ENCODE measurements around the gene DGKB. TPM values are rescaled to one million over a fixed set of nuclear protein-coding genes. Genes with fewer than 3 reads are reported as not detected.

DGKB gene
- total RNA-seq, 1 experiment from 2014 or later = not detected

DNA sequence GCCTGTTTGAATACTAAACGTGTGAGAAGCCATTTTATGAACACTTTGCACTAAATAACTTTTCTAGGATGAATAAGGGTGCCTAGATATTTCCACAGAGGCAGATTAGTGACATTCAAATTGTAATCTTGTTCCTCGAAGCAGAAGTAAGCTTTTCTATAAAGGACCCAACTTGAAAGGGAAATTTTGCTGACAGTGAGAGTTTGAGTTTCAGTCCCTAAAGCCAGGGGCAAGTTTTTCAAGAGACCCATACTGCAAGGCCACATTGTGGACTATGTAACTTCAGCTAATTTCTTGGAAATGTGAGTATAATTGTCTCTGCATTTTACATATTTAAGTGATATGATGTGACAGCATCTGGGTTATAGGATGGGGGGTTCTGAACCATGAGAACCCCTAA lies 525.8 kb downstream of the DGKB start:
- Mint-ChIP-seq H3K9me3 (ENCODE audit: low read depth, unreplicated experiment) (no peaks in the 10 kb centered on the region), H3K4me1 (ENCODE audit: low read depth, unreplicated experiment) (peaks cover 6% of the 10 kb centered on the region), H3K27me3 (ENCODE audit: unreplicated experiment) (no peaks in the 10 kb centered on the region), H3K4me3 (ENCODE audit: low read depth, unreplicated experiment) (no peak overlapping the region), H3K27ac (ENCODE audit: unreplicated experiment) (no peak overlapping the region), H3K36me3 (ENCODE audit: insufficient read depth, unreplicated experiment) (no peaks in the 10 kb centered on the region)
- BruUV-seq (replicated peaks) = no TSS peak
- DNase-seq = no peak
- CTCF ChIA-PET = no interaction called here
- intact Hi-C loops (cut with micrococcal nuclease; ENCODE audit: unreplicated experiment) = no loop called here
- TF ChIP-seq, protein P1, sequence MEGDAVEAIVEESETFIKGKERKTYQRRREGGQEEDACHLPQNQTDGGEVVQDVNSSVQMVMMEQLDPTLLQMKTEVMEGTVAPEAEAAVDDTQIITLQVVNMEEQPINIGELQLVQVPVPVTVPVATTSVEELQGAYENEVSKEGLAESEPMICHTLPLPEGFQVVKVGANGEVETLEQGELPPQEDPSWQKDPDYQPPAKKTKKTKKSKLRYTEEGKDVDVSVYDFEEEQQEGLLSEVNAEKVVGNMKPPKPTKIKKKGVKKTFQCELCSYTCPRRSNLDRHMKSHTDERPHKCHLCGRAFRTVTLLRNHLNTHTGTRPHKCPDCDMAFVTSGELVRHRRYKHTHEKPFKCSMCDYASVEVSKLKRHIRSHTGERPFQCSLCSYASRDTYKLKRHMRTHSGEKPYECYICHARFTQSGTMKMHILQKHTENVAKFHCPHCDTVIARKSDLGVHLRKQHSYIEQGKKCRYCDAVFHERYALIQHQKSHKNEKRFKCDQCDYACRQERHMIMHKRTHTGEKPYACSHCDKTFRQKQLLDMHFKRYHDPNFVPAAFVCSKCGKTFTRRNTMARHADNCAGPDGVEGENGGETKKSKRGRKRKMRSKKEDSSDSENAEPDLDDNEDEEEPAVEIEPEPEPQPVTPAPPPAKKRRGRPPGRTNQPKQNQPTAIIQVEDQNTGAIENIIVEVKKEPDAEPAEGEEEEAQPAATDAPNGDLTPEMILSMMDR (IDR thresholded peaks at IDR 0.05; ENCODE audit: unreplicated experiment) = no peak

DNA sequence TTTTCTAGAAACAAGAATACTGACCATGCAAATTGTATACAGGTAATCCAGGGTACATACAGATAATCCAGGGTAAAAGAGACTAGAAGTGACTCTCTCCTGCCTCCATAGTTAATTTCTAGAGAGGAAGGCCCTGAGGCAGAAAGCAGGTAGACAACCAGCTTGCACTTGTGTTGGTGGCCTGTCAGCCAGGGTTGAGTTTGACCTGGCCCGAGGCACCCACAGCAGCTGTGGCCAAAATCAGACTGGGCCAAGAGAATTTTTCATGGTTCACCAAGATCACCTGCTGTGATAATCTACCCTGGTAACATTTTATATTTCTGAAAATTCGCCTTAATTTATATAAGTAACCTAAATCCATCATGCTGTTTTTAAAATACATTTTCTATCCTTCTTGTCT lies 526.6 kb downstream of the DGKB start:
- no TSS peak for BruUV-seq (replicated peaks)
- TF ChIP-seq, protein P1 (IDR thresholded peaks at IDR 0.05; ENCODE audit: unreplicated experiment) = no peak

DNA sequence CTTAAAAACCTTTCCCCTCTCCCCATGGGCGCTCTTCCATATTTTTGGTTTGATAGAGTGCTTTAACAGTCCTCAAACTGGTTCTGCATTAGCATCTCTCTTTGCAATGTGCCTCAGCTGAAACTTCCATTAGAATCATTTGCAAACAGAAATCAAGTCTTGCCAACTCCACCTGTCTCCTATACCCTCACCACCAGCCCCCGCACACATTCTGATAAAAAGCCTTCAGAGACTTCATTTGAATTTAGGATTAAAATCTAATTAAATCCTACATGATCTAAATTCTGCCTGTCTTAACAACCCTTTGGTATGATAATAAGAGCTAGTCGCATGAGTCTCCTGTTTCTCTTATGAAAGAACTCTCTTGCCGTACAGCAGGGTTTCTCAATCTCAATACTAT lies 528.2 kb downstream of the DGKB start:
- DNase-seq = no peak
- H3K9me3 Mint-ChIP-seq (ENCODE audit: low read depth, unreplicated experiment) = no peaks in the 10 kb centered on the region
- no TSS peak for BruUV-seq (replicated peaks)
- CTCF ChIA-PET = no interaction called here
- no peak overlapping the region for H3K27ac Mint-ChIP-seq (ENCODE audit: unreplicated experiment)
- H3K27me3 Mint-ChIP-seq (ENCODE audit: unreplicated experiment) = no peaks in the 10 kb centered on the region
- no peaks in the 10 kb centered on the region for H3K36me3 Mint-ChIP-seq (ENCODE audit: insufficient read depth, unreplicated experiment)
- no peak overlapping the region for H3K4me3 Mint-ChIP-seq (ENCODE audit: low read depth, unreplicated experiment)
- H3K4me1 Mint-ChIP-seq (ENCODE audit: low read depth, unreplicated experiment) = no peaks in the 10 kb centered on the region
- TF ChIP-seq, protein P1 (IDR thresholded peaks at IDR 0.05; ENCODE audit: unreplicated experiment) = no peak
- intact Hi-C loops (cut with micrococcal nuclease; ENCODE audit: unreplicated experiment) = no loop called here

More for the DNA sequence above, 526.6 kb downstream of the DGKB start:
- Mint-ChIP-seq H3K9me3 (ENCODE audit: low read depth, unreplicated experiment) (no peaks in the 10 kb centered on the region), H3K27ac (ENCODE audit: unreplicated experiment) (no peak overlapping the region), H3K27me3 (ENCODE audit: unreplicated experiment) (no peaks in the 10 kb centered on the region), H3K4me1 (ENCODE audit: low read depth, unreplicated experiment) (no peaks in the 10 kb centered on the region), H3K4me3 (ENCODE audit: low read depth, unreplicated experiment) (no peak overlapping the region), H3K36me3 (ENCODE audit: insufficient read depth, unreplicated experiment) (no peaks in the 10 kb centered on the region)
- CTCF ChIA-PET = no interaction called here
- intact Hi-C loops (cut with micrococcal nuclease; ENCODE audit: unreplicated experiment) = no loop called here
- DNase-seq = no peak

DNA sequence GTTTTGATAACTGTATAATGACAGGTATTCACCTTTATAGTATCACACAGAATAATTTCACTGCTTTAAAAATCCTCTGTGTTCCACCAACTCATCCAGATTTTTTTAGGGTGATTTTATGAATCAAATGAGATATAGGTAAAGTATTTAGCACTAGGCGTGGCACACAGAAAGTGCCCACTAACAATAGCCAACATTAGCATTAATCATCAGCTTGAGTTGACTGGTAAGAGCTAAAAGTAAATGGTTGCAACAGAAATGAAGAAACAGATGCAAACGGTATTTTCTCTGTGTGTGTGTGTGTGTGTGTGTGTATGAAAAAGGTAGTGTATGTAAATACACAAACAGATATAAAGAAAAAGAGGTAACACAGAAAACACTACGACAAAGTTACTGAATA lies 534.3 kb downstream of the DGKB start:
- no peak for DNase-seq
- peaks cover 2% of the 10 kb centered on the region for H3K9me3 Mint-ChIP-seq (ENCODE audit: low read depth, unreplicated experiment)
- no peaks in the 10 kb centered on the region for H3K36me3 Mint-ChIP-seq (ENCODE audit: insufficient read depth, unreplicated experiment)
- no peaks in the 10 kb centered on the region for H3K4me1 Mint-ChIP-seq (ENCODE audit: low read depth, unreplicated experiment)
- TF ChIP-seq, protein P1 (IDR thresholded peaks at IDR 0.05; ENCODE audit: unreplicated experiment) = no peak
- CTCF ChIA-PET = no interaction called here
- no TSS peak for BruUV-seq (replicated peaks)
- H3K27ac Mint-ChIP-seq (ENCODE audit: unreplicated experiment) = no peak overlapping the region
- no peak overlapping the region for H3K4me3 Mint-ChIP-seq (ENCODE audit: low read depth, unreplicated experiment)
- no peaks in the 10 kb centered on the region for H3K27me3 Mint-ChIP-seq (ENCODE audit: unreplicated experiment)
- intact Hi-C loops (cut with micrococcal nuclease; ENCODE audit: unreplicated experiment) = no loop called here

DNA sequence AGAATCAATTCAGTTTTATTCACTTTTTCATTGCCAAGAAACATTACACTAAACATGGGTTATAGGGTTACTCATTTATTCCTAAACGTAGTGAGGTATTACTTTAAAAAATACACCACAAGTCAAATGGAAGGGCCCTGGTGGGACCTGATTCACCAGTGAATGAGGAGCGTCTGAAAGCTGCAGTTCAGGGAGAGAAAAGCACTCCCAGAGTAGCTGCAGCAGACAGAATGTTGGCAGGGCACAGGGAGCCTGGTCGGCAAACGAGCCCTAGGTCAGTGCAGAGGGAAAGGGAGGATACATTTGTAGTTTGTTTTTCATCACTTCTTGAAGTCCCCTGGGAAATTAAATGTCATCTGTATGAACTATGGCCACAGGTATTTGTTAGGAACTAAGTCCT lies 551.4 kb downstream of the DGKB start:
- intact Hi-C loops (cut with micrococcal nuclease; ENCODE audit: unreplicated experiment) = no loop called here
- Mint-ChIP-seq H3K4me1 (ENCODE audit: low read depth, unreplicated experiment) (no peaks in the 10 kb centered on the region), H3K36me3 (ENCODE audit: insufficient read depth, unreplicated experiment) (no peaks in the 10 kb centered on the region), H3K9me3 (ENCODE audit: low read depth, unreplicated experiment) (no peaks in the 10 kb centered on the region), H3K27ac (ENCODE audit: unreplicated experiment) (no peak overlapping the region), H3K4me3 (ENCODE audit: low read depth, unreplicated experiment) (no peak overlapping the region), H3K27me3 (ENCODE audit: unreplicated experiment) (no peaks in the 10 kb centered on the region)
- CTCF ChIA-PET = no interaction called here
- BruUV-seq (replicated peaks) = no TSS peak
- no peak for DNase-seq
- TF ChIP-seq, protein P1 (IDR thresholded peaks at IDR 0.05; ENCODE audit: unreplicated experiment) = no peak
